Measurements from ENCODE around the gene OR8D4.

The OR8D4 gene

GRCh38 chr11:123885570-123885969 lies 16.4 kb upstream of the OR8D4 start, which contains the start of gene TMEM225:
TMEM225 (minus strand) TSS chr11:123885670; CDS start chr11:123885425, 245 bp downstream.
- Histone ChIP-seq H3K4me3 (ENCODE audit: low read length in 2 of 2) (no peak within 1 kb of the TSS), H3K4me1 (ENCODE audit: control insufficient read depth in 2 of 2, insufficient read depth in 1 of 2, low read depth in 1 of 2, low read length in 2 of 2) (peaks cover 0 to 2% of the 10 kb centered on the region in 2 donors), H3K23ac (ENCODE audit: low read depth, low read length, poor library complexity) (no peak within 1 kb of the TSS), H3K4me2 (ENCODE audit: insufficient read depth, low read length, poor library complexity, severe bottlenecking) (no peak within 1 kb of the TSS), H3K9ac (ENCODE audit: low read depth, low read length, poor library complexity) (no peak within 1 kb of the TSS), H4K91ac (ENCODE audit: low read depth, low read length, poor library complexity) (no peak within 1 kb of the TSS), H3K14ac (ENCODE audit: low read length) (no peak within 1 kb of the TSS), H3K36me3 (replicated peaks in 1 of 2; ENCODE audit: control insufficient read depth in 2 of 2, insufficient read depth in 2 of 2, low read length in 2 of 2) (no peaks in the 10 kb centered on the region), H3K27ac (replicated peaks; ENCODE audit: low read length) (no peak within 1 kb of the TSS), H2BK5ac (ENCODE audit: low read length) (no peak within 1 kb of the TSS), H2AFZ (ENCODE audit: low read length) (no peak within 1 kb of the TSS), H2BK15ac (ENCODE audit: low read length) (no peak within 1 kb of the TSS), H4K8ac (ENCODE audit: low read depth, low read length) (no peak within 1 kb of the TSS), H2AK5ac (ENCODE audit: low read depth, low read length) (no peak within 1 kb of the TSS), H3K18ac (ENCODE audit: low read length) (no peak within 1 kb of the TSS), H2BK120ac (ENCODE audit: low read depth, low read length) (no peak within 1 kb of the TSS), H3K79me1 (ENCODE audit: low read depth, low read length) (no peaks in the 10 kb centered on the region), H3K9me3 (replicated peaks in 1 of 2; ENCODE audit: control insufficient read depth in 2 of 2, insufficient read depth in 1 of 2, low read depth in 1 of 2, low read length in 2 of 2) (no peaks in the 10 kb centered on the region), H3K4ac (ENCODE audit: low read length) (no peak within 1 kb of the TSS), H3K27me3 (ENCODE audit: control insufficient read depth in 3 of 3, insufficient read depth in 3 of 3, low read depth in 1 of 3, low read length in 3 of 3) (no peaks in the 10 kb centered on the region), H2BK12ac (ENCODE audit: low read length) (no peak within 1 kb of the TSS)
- WGBS, 2 donors (ENCODE audit: extremely low coverage in 2 of 2, insufficient read length in 2 of 2, insufficient replicate concordance in 1 of 2) = no CpG with 5 or more reads among the region's 3 CpGs
- DNase-seq (ENCODE audit: low spot score) = no peak

- no peak overlapping the region for H3K4ac ChIP-seq (ENCODE audit: low read length)
- no peaks in the 10 kb centered on the region for H3K36me3 ChIP-seq (replicated peaks in 1 of 2; ENCODE audit: control insufficient read depth in 2 of 2, insufficient read depth in 2 of 2, low read length in 2 of 2)
- no peak for DNase-seq (ENCODE audit: low spot score)
- H4K91ac ChIP-seq (ENCODE audit: low read depth, low read length, poor library complexity) = no peak overlapping the region
- H2BK15ac ChIP-seq (ENCODE audit: low read length) = no peak overlapping the region
- H2BK5ac ChIP-seq (ENCODE audit: low read length) = no peak overlapping the region
- H3K27ac ChIP-seq (replicated peaks; ENCODE audit: low read length) = no peak overlapping the region
- H3K27me3 ChIP-seq (ENCODE audit: control insufficient read depth in 3 of 3, insufficient read depth in 3 of 3, low read depth in 1 of 3, low read length in 3 of 3) = no peaks in the 10 kb centered on the region
- H3K23ac ChIP-seq (ENCODE audit: low read depth, low read length, poor library complexity) = no peak overlapping the region
- no peak overlapping the region for H3K18ac ChIP-seq (ENCODE audit: low read length)
- no peak overlapping the region for H3K4me3 ChIP-seq (ENCODE audit: low read length in 2 of 2)
- peaks cover 0 to 3% of the 10 kb centered on the region in 2 donors for H3K4me1 ChIP-seq (ENCODE audit: control insufficient read depth in 2 of 2, insufficient read depth in 1 of 2, low read depth in 1 of 2, low read length in 2 of 2)
- H3K9me3 ChIP-seq (replicated peaks in 1 of 2; ENCODE audit: control insufficient read depth in 2 of 2, insufficient read depth in 1 of 2, low read depth in 1 of 2, low read length in 2 of 2) = no peaks in the 10 kb centered on the region
- no peak overlapping the region for H3K4me2 ChIP-seq (ENCODE audit: insufficient read depth, low read length, poor library complexity, severe bottlenecking)
- no peak overlapping the region for H3K9ac ChIP-seq (ENCODE audit: low read depth, low read length, poor library complexity)
- H3K14ac ChIP-seq (ENCODE audit: low read length) = no peak overlapping the region
- no peak overlapping the region for H4K8ac ChIP-seq (ENCODE audit: low read depth, low read length)
- H2AK5ac ChIP-seq (ENCODE audit: low read depth, low read length) = no peak overlapping the region
- H2BK12ac ChIP-seq (ENCODE audit: low read length) = no peak overlapping the region
- no peak overlapping the region for H2AFZ ChIP-seq (ENCODE audit: low read length)
- H3K79me1 ChIP-seq (ENCODE audit: low read depth, low read length) = no peaks in the 10 kb centered on the region
- H2BK120ac ChIP-seq (ENCODE audit: low read depth, low read length) = no peak overlapping the region
Measured at GRCh38 chr11:123892031-123892430, 9.9 kb upstream of the OR8D4 start.

DNA sequence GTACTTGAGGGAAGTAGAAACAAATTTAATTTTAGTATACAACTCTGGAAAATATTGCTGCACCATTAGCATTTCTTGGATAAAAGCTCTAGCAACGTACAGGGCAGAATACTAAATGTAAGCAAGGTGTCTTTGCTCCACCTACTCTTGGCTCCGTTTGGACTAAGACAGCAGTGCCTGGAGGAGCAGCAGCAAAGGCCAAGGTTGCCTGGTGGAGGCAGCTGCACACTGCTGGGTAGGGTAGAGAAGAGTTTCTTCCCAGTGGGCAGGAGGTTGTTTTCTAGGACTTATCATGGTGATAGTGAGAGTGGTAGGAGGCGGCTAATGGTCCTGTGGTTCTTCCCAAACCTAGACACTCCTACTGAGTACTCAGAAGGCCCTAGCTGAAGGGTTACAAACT lies 2.2 kb upstream of the OR8D4 start:
- no peaks in the 10 kb centered on the region for H3K36me3 ChIP-seq (replicated peaks in 1 of 2; ENCODE audit: control insufficient read depth in 2 of 2, insufficient read depth in 2 of 2, low read length in 2 of 2)
- no peaks in the 10 kb centered on the region for H3K9me3 ChIP-seq (replicated peaks in 1 of 2; ENCODE audit: control insufficient read depth in 2 of 2, insufficient read depth in 1 of 2, low read depth in 1 of 2, low read length in 2 of 2)
- no peak overlapping the region for H3K14ac ChIP-seq (ENCODE audit: low read length)
- H3K4me2 ChIP-seq (ENCODE audit: insufficient read depth, low read length, poor library complexity, severe bottlenecking) = no peak overlapping the region
- H2BK120ac ChIP-seq (ENCODE audit: low read depth, low read length) = no peak overlapping the region
- H3K27ac ChIP-seq (replicated peaks; ENCODE audit: low read length) = no peak overlapping the region
- H3K18ac ChIP-seq (ENCODE audit: low read length) = peak overlapping the region; percentile 25
- H2BK5ac ChIP-seq (ENCODE audit: low read length) = no peak overlapping the region
- no peak overlapping the region for H2AK5ac ChIP-seq (ENCODE audit: low read depth, low read length)
- H2BK12ac ChIP-seq (ENCODE audit: low read length) = no peak overlapping the region
- H3K9ac ChIP-seq (ENCODE audit: low read depth, low read length, poor library complexity) = no peak overlapping the region
- H4K8ac ChIP-seq (ENCODE audit: low read depth, low read length) = no peak overlapping the region
- no peak overlapping the region for H2AFZ ChIP-seq (ENCODE audit: low read length)
- H4K91ac ChIP-seq (ENCODE audit: low read depth, low read length, poor library complexity) = no peak overlapping the region
- no peaks in the 10 kb centered on the region for H3K27me3 ChIP-seq (ENCODE audit: control insufficient read depth in 3 of 3, insufficient read depth in 3 of 3, low read depth in 1 of 3, low read length in 3 of 3)
- H2BK15ac ChIP-seq (ENCODE audit: low read length) = no peak overlapping the region
- no peak for DNase-seq (ENCODE audit: low spot score)
- WGBS, 2 donors (ENCODE audit: extremely low coverage in 2 of 2, insufficient read length in 2 of 2, insufficient replicate concordance in 1 of 2) = no CpG with 5 or more reads among the region's 3 CpGs
- no peak overlapping the region for H3K4me3 ChIP-seq (ENCODE audit: low read length in 2 of 2)
- H3K4me1 ChIP-seq (ENCODE audit: control insufficient read depth in 2 of 2, insufficient read depth in 1 of 2, low read depth in 1 of 2, low read length in 2 of 2) = peaks cover 0 to 3% of the 10 kb centered on the region in 2 donors
- no peaks in the 10 kb centered on the region for H3K79me1 ChIP-seq (ENCODE audit: low read depth, low read length)
- H3K4ac ChIP-seq (ENCODE audit: low read length) = no peak overlapping the region
- no peak overlapping the region for H3K23ac ChIP-seq (ENCODE audit: low read depth, low read length, poor library complexity)

- no CpG with 5 or more reads among the region's 2 CpGs for WGBS, 2 donors (ENCODE audit: extremely low coverage in 2 of 2, insufficient read length in 2 of 2, insufficient replicate concordance in 1 of 2)
- Histone ChIP-seq H4K8ac (ENCODE audit: low read depth, low read length) (no peak overlapping the region), H3K18ac (ENCODE audit: low read length) (no peak overlapping the region)
Measured at GRCh38 chr11:123903932-123904331, 2.0 kb downstream of the OR8D4 start.

More at GRCh38 chr11:123903932-123904331, 2.0 kb downstream of the OR8D4 start:
- no peak overlapping the region for H2BK15ac ChIP-seq (ENCODE audit: low read length)
- H3K79me1 ChIP-seq (ENCODE audit: low read depth, low read length) = no peaks in the 10 kb centered on the region
- no peak overlapping the region for H4K91ac ChIP-seq (ENCODE audit: low read depth, low read length, poor library complexity)
- no peak overlapping the region for H3K14ac ChIP-seq (ENCODE audit: low read length)
- H2AK5ac ChIP-seq (ENCODE audit: low read depth, low read length) = no peak overlapping the region
- no peak overlapping the region for H2BK5ac ChIP-seq (ENCODE audit: low read length)
- no peak overlapping the region for H3K4ac ChIP-seq (ENCODE audit: low read length)
- no peak for DNase-seq (ENCODE audit: low spot score)
- H2BK120ac ChIP-seq (ENCODE audit: low read depth, low read length) = no peak overlapping the region
- no peak overlapping the region for H3K23ac ChIP-seq (ENCODE audit: low read depth, low read length, poor library complexity)
- H3K27me3 ChIP-seq (ENCODE audit: control insufficient read depth in 3 of 3, insufficient read depth in 3 of 3, low read depth in 1 of 3, low read length in 3 of 3) = no peaks in the 10 kb centered on the region
- H3K36me3 ChIP-seq (replicated peaks in 1 of 2; ENCODE audit: control insufficient read depth in 2 of 2, insufficient read depth in 2 of 2, low read length in 2 of 2) = no peaks in the 10 kb centered on the region
- no peak overlapping the region for H3K27ac ChIP-seq (replicated peaks; ENCODE audit: low read length)
- peaks cover 0 to 9% of the 10 kb centered on the region in 2 donors for H3K4me1 ChIP-seq (ENCODE audit: control insufficient read depth in 2 of 2, insufficient read depth in 1 of 2, low read depth in 1 of 2, low read length in 2 of 2)
- H3K9ac ChIP-seq (ENCODE audit: low read depth, low read length, poor library complexity) = no peak overlapping the region
- H2BK12ac ChIP-seq (ENCODE audit: low read length) = no peak overlapping the region
- no peaks in the 10 kb centered on the region for H3K9me3 ChIP-seq (replicated peaks in 1 of 2; ENCODE audit: control insufficient read depth in 2 of 2, insufficient read depth in 1 of 2, low read depth in 1 of 2, low read length in 2 of 2)
- no peak overlapping the region for H2AFZ ChIP-seq (ENCODE audit: low read length)
- H3K4me3 ChIP-seq (ENCODE audit: low read length in 2 of 2) = no peak overlapping the region
- no peak overlapping the region for H3K4me2 ChIP-seq (ENCODE audit: insufficient read depth, low read length, poor library complexity, severe bottlenecking)

Measured in neuronal stem cell (in vitro differentiated cells).